WTC11 (cell line): ENCODE results near the gene SQOR. TPM values are rescaled to one million over a fixed set of nuclear protein-coding genes. Genes with fewer than 3 reads are reported as not detected.

ENCODE experiments used
- ATAC-seq: fragments of 200-7000 bp; cut with Tn5 transposase; 2 replicates; pipeline ENCODE4 v1.10.0; 2021; ENCODE audit warnings: mild to moderate bottlenecking, moderate library complexity
- CTCF ChIA-PET: fragments of 300-600 bp; sonication (Branson Sonifier 250); formaldehyde crosslinking; loops from one replicate; lab custom pipeline; 2021; ENCODE audit warnings: antibody characterized with exemption; lab: Charles Lee
- POLR2A ChIA-PET: fragments of 350-600 bp; sonication (Branson Sonifier 250); formaldehyde crosslinking; loops from one replicate; lab custom pipeline; 2021; ENCODE audit warnings: antibody characterized with exemption; lab: Charles Lee
- DNase-seq: peaks from one replicate; pipeline ENCODE4 v3.0.0; 2021; ENCODE audit warnings: low spot score
- H3K27ac Mint-ChIP-seq: 2 replicates; pipeline ENCODE4 v1.8.0; 2021; ENCODE audit warnings: mixed read lengths
- H3K27me3 Mint-ChIP-seq: 2 replicates; pipeline ENCODE4 v1.8.0; 2021; ENCODE audit warnings: low read depth, mild to moderate bottlenecking, moderate library complexity, mixed read lengths
- H3K36me3 Mint-ChIP-seq: 2 replicates; pipeline ENCODE4 v1.8.0; 2021; ENCODE audit warnings: mixed read lengths
- H3K4me1 Mint-ChIP-seq: 2 replicates; pipeline ENCODE4 v1.8.0; 2022; ENCODE audit warnings: mixed read lengths
- H3K4me3 Mint-ChIP-seq: 2 replicates; pipeline ENCODE4 v1.8.0; 2021; ENCODE audit warnings: mild to moderate bottlenecking, moderate library complexity, mixed read lengths
- H3K9me3 Mint-ChIP-seq: 2 replicates; pipeline ENCODE4 v1.8.0; 2021; ENCODE audit warnings: mixed read lengths
- ATF3 ChIP-seq: sonication (generic); formaldehyde crosslinking; conservative IDR thresholded peaks from 2 replicates; pipeline ENCODE4 v1.8.1; 2022; ENCODE audit warnings: mild to moderate bottlenecking, missing genetic modification reagents
- CDX4 ChIP-seq: fragments of 250-450 bp; sonication (Bioruptor Pico); IDR thresholded peaks from 2 replicates; pipeline ENCODE4 v1.9.0; 2021; ENCODE audit warnings: moderate library complexity, mild to moderate bottlenecking, inconsistent platforms, borderline replicate concordance
- GRHL2 ChIP-seq: fragments of 250-450 bp; sonication (Bioruptor Pico); IDR thresholded peaks from 2 replicates; pipeline ENCODE4 v1.8.0; 2022; ENCODE audit warnings: mild to moderate bottlenecking, moderate library complexity; ENCODE audit not compliant: insufficient replicate concordance, severe bottlenecking
- PRDM15 ChIP-seq: sonication (generic); formaldehyde crosslinking; IDR thresholded peaks from 2 replicates; pipeline ENCODE4 v1.8.0; 2022; ENCODE audit warnings: missing genetic modification reagents
- RORB ChIP-seq: fragments of 250-450 bp; sonication (Bioruptor Pico); IDR thresholded peaks from 2 replicates; pipeline ENCODE4 v1.9.0; 2021; ENCODE audit warnings: mild to moderate bottlenecking
- SOX15 ChIP-seq: fragments of 250-450 bp; sonication (Bioruptor Pico); IDR thresholded peaks from 2 replicates; pipeline ENCODE4 v1.9.0; 2021; ENCODE audit warnings: mild to moderate bottlenecking
- STAT6 ChIP-seq: sonication (generic); formaldehyde crosslinking; conservative IDR thresholded peaks from 2 replicates; pipeline ENCODE4 v1.8.1; 2023; ENCODE audit warnings: mild to moderate bottlenecking, low read depth, missing genetic modification reagents, moderate library complexity
- USF1 ChIP-seq: sonication (generic); formaldehyde crosslinking; IDR thresholded peaks from 2 replicates; pipeline ENCODE4 v1.8.0; 2022; ENCODE audit warnings: mild to moderate bottlenecking, missing genetic modification reagents
- ZBTB21 ChIP-seq: sonication (generic); formaldehyde crosslinking; IDR thresholded peaks from 2 replicates; pipeline ENCODE4 v1.8.1; 2023; ENCODE audit warnings: mild to moderate bottlenecking, missing genetic modification reagents, borderline replicate concordance
- ZBTB43 ChIP-seq: sonication (generic); formaldehyde crosslinking; IDR thresholded peaks from 2 replicates; pipeline ENCODE4 v1.8.1; 2023; ENCODE audit warnings: mild to moderate bottlenecking, missing genetic modification reagents
- ZMAT4 ChIP-seq: fragments of 250-450 bp; sonication (Bioruptor Pico); IDR thresholded peaks from 2 replicates; pipeline ENCODE4 v1.9.0; 2021; ENCODE audit warnings: mild to moderate bottlenecking
- ZNF423 ChIP-seq: fragments of 250-450 bp; sonication (Bioruptor Pico); IDR thresholded peaks from 2 replicates; pipeline ENCODE4 v2.1.2; 2022; ENCODE audit warnings: mild to moderate bottlenecking, moderate library complexity
- ZNF532 ChIP-seq: fragments of 250-450 bp; sonication (Bioruptor Pico); IDR thresholded peaks from 2 replicates; pipeline ENCODE4 v1.9.0; 2021; ENCODE audit warnings: mild to moderate bottlenecking, borderline replicate concordance
- total RNA-seq: library from RNA; stranded (reverse); gene quantifications from 3 replicates; pipeline ENCODE4 v1.2.3, GENCODE V29; 2021

SQOR gene
- total RNA-seq, 1 experiment from 2014 or later, result 0.72 TPM

GRCh38 chr15:45645026-45645980 lies 10.5 kb downstream of the SQOR start:
- H3K4me1 Mint-ChIP-seq, result 0 out of 2 replicates have a peak, but pooled peaks cover 2% of the 10 kb centered on the region
- peaks cover 3% of the 10 kb centered on the region for H3K9me3 Mint-ChIP-seq
- H3K4me3 Mint-ChIP-seq, result no peak overlapping the region
- no peak for ATAC-seq
- CTCF ChIA-PET, result interaction anchor here (1.0 to 3.1 kb wide), 3 partner anchors 10 to 188 kb away, joined by 3 to 17 read pairs (median 4); partner anchors contain the start of gene SQOR
- TF ChIP-seq RORB (CRISPR knock-in tag) (no peak), CDX4 (CRISPR knock-in tag) (no peak), ZBTB43 (CRISPR knock-in tag) (no peak), USF1 (CRISPR knock-in tag) (no peak), ZMAT4 (CRISPR knock-in tag) (no peak), ZNF532 (CRISPR knock-in tag) (no peak), GRHL2 (CRISPR knock-in tag) (no peak), SOX15 (no peak), STAT6 (no peak), ZNF423 (CRISPR knock-in tag) (no peak), PRDM15 (CRISPR knock-in tag) (no peak), ZBTB21 (CRISPR knock-in tag) (no peak), ATF3 (CRISPR knock-in tag) (no peak)
- TF ChIP-seq, all 79 proteins: peak for 0
- Mint-ChIP-seq H3K27ac (no peak overlapping the region), H3K36me3 (no peaks in the 10 kb centered on the region), H3K27me3 (peaks cover 8% of the 10 kb centered on the region)
- DNase-seq, result no peak
- POLR2A ChIA-PET, result no interaction called here
